ENCODE measurements around the gene IZUMO2.

GRCh38 chr19:50175924-50176323 lies 12.8 kb upstream of the IZUMO2 start:
- TF ChIP-seq EZH2 (IDR thresholded peaks at IDR 0.05) (no peak), POLR2AphosphoS5 (IDR thresholded peaks at IDR 0.05; ENCODE audit: borderline replicate concordance, low read depth, low read length) (no peak)
